ENCODE results near the gene C10orf90.

Gene C10orf90

GRCh38 chr10:126659750-126660149 is 10.7 kb downstream of the C10orf90 start:
- no peaks in the 10 kb centered on the region for H3K27me3 ChIP-seq (ENCODE audit: control insufficient read depth, insufficient read depth, low read length)
- no peaks in the 10 kb centered on the region for H3K4me1 ChIP-seq (ENCODE audit: control insufficient read depth, insufficient read depth, low read length)
- no peak overlapping the region for H3K4me3 ChIP-seq (ENCODE audit: low read depth, low read length)
- H3K27ac ChIP-seq (ENCODE audit: low read depth, low read length) = no peak overlapping the region
- no peak overlapping the region for H3K9ac ChIP-seq (ENCODE audit: low read length)
- H3K36me3 ChIP-seq (ENCODE audit: control insufficient read depth, insufficient read depth, low read length) = no peaks in the 10 kb centered on the region
- H3K9me3 ChIP-seq (ENCODE audit: control insufficient read depth, insufficient read depth, low read depth, low read length) = no peaks in the 10 kb centered on the region

GRCh38 chr10:126658928-126659327 is 11.6 kb downstream of the C10orf90 start:
- Histone ChIP-seq H3K4me3 (ENCODE audit: low read depth, low read length) (no peak overlapping the region), H3K36me3 (ENCODE audit: control insufficient read depth, insufficient read depth, low read length) (no peaks in the 10 kb centered on the region), H3K9me3 (ENCODE audit: control insufficient read depth, insufficient read depth, low read depth, low read length) (no peaks in the 10 kb centered on the region), H3K9ac (ENCODE audit: low read length) (no peak overlapping the region), H3K27me3 (ENCODE audit: control insufficient read depth, insufficient read depth, low read length) (no peaks in the 10 kb centered on the region), H3K27ac (ENCODE audit: low read depth, low read length) (no peak overlapping the region), H3K4me1 (ENCODE audit: control insufficient read depth, insufficient read depth, low read length) (no peaks in the 10 kb centered on the region)

- no peak overlapping the region for H3K4me3 ChIP-seq (ENCODE audit: low read depth, low read length)
- H3K27ac ChIP-seq (ENCODE audit: low read depth, low read length) = no peak overlapping the region
- peaks cover 4% of the 10 kb centered on the region; the same call in 1 of the 2 replicates for H3K4me1 ChIP-seq (ENCODE audit: control insufficient read depth, insufficient read depth, low read length)
- H3K27me3 ChIP-seq (ENCODE audit: control insufficient read depth, insufficient read depth, low read length) = no peaks in the 10 kb centered on the region
- no peaks in the 10 kb centered on the region for H3K36me3 ChIP-seq (ENCODE audit: control insufficient read depth, insufficient read depth, low read length)
- H3K9ac ChIP-seq (ENCODE audit: low read length) = no peak overlapping the region
- H3K9me3 ChIP-seq (ENCODE audit: control insufficient read depth, insufficient read depth, low read depth, low read length) = no peaks in the 10 kb centered on the region
Observed at GRCh38 chr10:126654579-126654978, 15.9 kb downstream of the C10orf90 start.

- Histone ChIP-seq H3K9ac (ENCODE audit: low read length) (no peak overlapping the region), H3K4me3 (ENCODE audit: low read depth, low read length) (no peak overlapping the region), H3K36me3 (ENCODE audit: control insufficient read depth, insufficient read depth, low read length) (no peaks in the 10 kb centered on the region), H3K4me1 (ENCODE audit: control insufficient read depth, insufficient read depth, low read length) (peaks cover 4% of the 10 kb centered on the region; the same call in 1 of the 2 replicates), H3K9me3 (ENCODE audit: control insufficient read depth, insufficient read depth, low read depth, low read length) (no peaks in the 10 kb centered on the region), H3K27me3 (ENCODE audit: control insufficient read depth, insufficient read depth, low read length) (no peaks in the 10 kb centered on the region), H3K27ac (ENCODE audit: low read depth, low read length) (no peak overlapping the region)
Observed at GRCh38 chr10:126651467-126651866, 19.0 kb downstream of the C10orf90 start.

GRCh38 chr10:126650161-126650560 is 20.3 kb downstream of the C10orf90 start:
- Histone ChIP-seq H3K9me3 (ENCODE audit: control insufficient read depth, insufficient read depth, low read depth, low read length) (no peaks in the 10 kb centered on the region), H3K27ac (ENCODE audit: low read depth, low read length) (no peak overlapping the region), H3K9ac (ENCODE audit: low read length) (no peak overlapping the region), H3K4me3 (ENCODE audit: low read depth, low read length) (no peak overlapping the region), H3K4me1 (ENCODE audit: control insufficient read depth, insufficient read depth, low read length) (peaks cover 4% of the 10 kb centered on the region; the same call in 1 of the 2 replicates), H3K27me3 (ENCODE audit: control insufficient read depth, insufficient read depth, low read length) (no peaks in the 10 kb centered on the region), H3K36me3 (ENCODE audit: control insufficient read depth, insufficient read depth, low read length) (no peaks in the 10 kb centered on the region)

GRCh38 chr10:126647116-126647515 is 23.4 kb downstream of the C10orf90 start:
- no peaks in the 10 kb centered on the region for H3K27me3 ChIP-seq (ENCODE audit: control insufficient read depth, insufficient read depth, low read length)
- H3K9me3 ChIP-seq (ENCODE audit: control insufficient read depth, insufficient read depth, low read depth, low read length) = no peaks in the 10 kb centered on the region
- peaks cover 4% of the 10 kb centered on the region; the same call in 1 of the 2 replicates for H3K4me1 ChIP-seq (ENCODE audit: control insufficient read depth, insufficient read depth, low read length)
- no peaks in the 10 kb centered on the region for H3K36me3 ChIP-seq (ENCODE audit: control insufficient read depth, insufficient read depth, low read length)
- H3K9ac ChIP-seq (ENCODE audit: low read length) = no peak overlapping the region
- H3K27ac ChIP-seq (ENCODE audit: low read depth, low read length) = no peak overlapping the region
- H3K4me3 ChIP-seq (ENCODE audit: low read depth, low read length) = no peak overlapping the region

- peaks cover 4% of the 10 kb centered on the region; the same call in 1 of the 2 replicates for H3K4me1 ChIP-seq (ENCODE audit: control insufficient read depth, insufficient read depth, low read length)
- H3K27ac ChIP-seq (ENCODE audit: low read depth, low read length) = no peak overlapping the region
Observed at GRCh38 chr10:126646110-126646509, 24.4 kb downstream of the C10orf90 start.

GRCh38 chr10:126640401-126640800 is 30.1 kb downstream of the C10orf90 start:
- H3K4me3 ChIP-seq (ENCODE audit: low read depth, low read length) = no peak overlapping the region

More at GRCh38 chr10:126646110-126646509, 24.4 kb downstream of the C10orf90 start:
- H3K4me3 ChIP-seq (ENCODE audit: low read depth, low read length) = no peak overlapping the region
- H3K9me3 ChIP-seq (ENCODE audit: control insufficient read depth, insufficient read depth, low read depth, low read length) = no peaks in the 10 kb centered on the region
- no peaks in the 10 kb centered on the region for H3K27me3 ChIP-seq (ENCODE audit: control insufficient read depth, insufficient read depth, low read length)
- no peak overlapping the region for H3K9ac ChIP-seq (ENCODE audit: low read length)
- no peaks in the 10 kb centered on the region for H3K36me3 ChIP-seq (ENCODE audit: control insufficient read depth, insufficient read depth, low read length)

GRCh38 chr10:126639084-126639483 is 31.4 kb downstream of the C10orf90 start:
- Histone ChIP-seq H3K27me3 (ENCODE audit: control insufficient read depth, insufficient read depth, low read length) (no peaks in the 10 kb centered on the region), H3K27ac (ENCODE audit: low read depth, low read length) (no peak overlapping the region), H3K4me1 (ENCODE audit: control insufficient read depth, insufficient read depth, low read length) (no peaks in the 10 kb centered on the region; the same call in 1 of the 2 replicates), H3K9me3 (ENCODE audit: control insufficient read depth, insufficient read depth, low read depth, low read length) (no peaks in the 10 kb centered on the region), H3K4me3 (ENCODE audit: low read depth, low read length) (no peak overlapping the region), H3K36me3 (ENCODE audit: control insufficient read depth, insufficient read depth, low read length) (no peaks in the 10 kb centered on the region), H3K9ac (ENCODE audit: low read length) (no peak overlapping the region)

More at GRCh38 chr10:126640401-126640800, 30.1 kb downstream of the C10orf90 start:
- Histone ChIP-seq H3K9ac (ENCODE audit: low read length) (no peak overlapping the region), H3K4me1 (ENCODE audit: control insufficient read depth, insufficient read depth, low read length) (no peaks in the 10 kb centered on the region; the same call in 1 of the 2 replicates), H3K36me3 (ENCODE audit: control insufficient read depth, insufficient read depth, low read length) (no peaks in the 10 kb centered on the region), H3K9me3 (ENCODE audit: control insufficient read depth, insufficient read depth, low read depth, low read length) (no peaks in the 10 kb centered on the region), H3K27me3 (ENCODE audit: control insufficient read depth, insufficient read depth, low read length) (no peaks in the 10 kb centered on the region), H3K27ac (ENCODE audit: low read depth, low read length) (no peak overlapping the region)

- Histone ChIP-seq H3K9ac (ENCODE audit: low read length) (no peak overlapping the region), H3K27me3 (ENCODE audit: control insufficient read depth, insufficient read depth, low read length) (no peaks in the 10 kb centered on the region), H3K9me3 (ENCODE audit: control insufficient read depth, insufficient read depth, low read depth, low read length) (no peaks in the 10 kb centered on the region), H3K4me1 (ENCODE audit: control insufficient read depth, insufficient read depth, low read length) (no peaks in the 10 kb centered on the region; the same call in 1 of the 2 replicates), H3K36me3 (ENCODE audit: control insufficient read depth, insufficient read depth, low read length) (no peaks in the 10 kb centered on the region), H3K27ac (ENCODE audit: low read depth, low read length) (no peak overlapping the region), H3K4me3 (ENCODE audit: low read depth, low read length) (no peak overlapping the region)
Observed at GRCh38 chr10:126638542-126638941, 32.0 kb downstream of the C10orf90 start.

- Histone ChIP-seq H3K9me3 (ENCODE audit: control insufficient read depth, insufficient read depth, low read depth, low read length) (no peaks in the 10 kb centered on the region), H3K27ac (ENCODE audit: low read depth, low read length) (no peak overlapping the region), H3K9ac (ENCODE audit: low read length) (no peak overlapping the region), H3K36me3 (ENCODE audit: control insufficient read depth, insufficient read depth, low read length) (no peaks in the 10 kb centered on the region), H3K4me1 (ENCODE audit: control insufficient read depth, insufficient read depth, low read length) (no peaks in the 10 kb centered on the region; the same call in 1 of the 2 replicates), H3K4me3 (ENCODE audit: low read depth, low read length) (no peak overlapping the region), H3K27me3 (ENCODE audit: control insufficient read depth, insufficient read depth, low read length) (no peaks in the 10 kb centered on the region)
Observed at GRCh38 chr10:126637501-126637900, 33.0 kb downstream of the C10orf90 start.

All from HUES6 (cell line).